ENCODE results near the gene ARHGAP8. TPM values are rescaled to one million over a fixed set of nuclear protein-coding genes. Genes with fewer than 3 reads are reported as not detected.

ARHGAP8 gene
- total and polyA plus RNA-seq, 8 donors: 7.8 to 63.6 (median 11.3) TPM

DNA sequence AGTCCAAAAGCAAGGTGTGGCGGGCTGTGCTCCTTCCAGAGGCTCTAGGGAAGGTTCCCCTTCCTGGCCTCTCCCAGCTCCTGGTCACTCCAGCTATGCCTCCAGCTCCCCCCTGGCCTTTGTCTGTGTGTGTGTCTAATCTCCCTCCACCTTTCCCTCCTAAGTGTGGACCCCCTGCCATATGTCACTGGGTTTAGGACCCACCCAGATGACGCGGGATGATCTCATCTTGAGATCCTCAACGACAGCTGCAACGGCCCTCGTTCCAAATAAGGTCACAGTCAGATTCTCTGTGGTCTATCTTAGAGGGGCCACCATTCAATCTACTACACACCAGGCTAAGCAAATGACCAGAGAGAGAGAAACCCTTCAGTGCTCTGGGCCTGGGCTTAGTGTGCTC, 107.9 kb downstream of the ARHGAP8 start:
- Histone ChIP-seq H3K9me3 (no peaks in the 10 kb centered on the region), H3K27ac (no peak overlapping the region), H3K4me3 (no peak overlapping the region), H3K36me3 (peaks cover 0 to 10% (median 0%) of the 10 kb centered on the region in 4 donors), H3K27me3 (no peaks in the 10 kb centered on the region), H3K4me1 (no peaks in the 10 kb centered on the region)
- 70 to 90% (median 84%) methylated on average over 6 of the region's 6 CpGs for WGBS, 5 donors
- TF ChIP-seq POLR2AphosphoS5 (IDR thresholded peaks at IDR 0.05): no peak
- no peak for TF ChIP-seq EP300 (IDR thresholded peaks at IDR 0.05)
- TF ChIP-seq POLR2A (IDR thresholded peaks at IDR 0.05): no peak
- TF ChIP-seq, protein P1, sequence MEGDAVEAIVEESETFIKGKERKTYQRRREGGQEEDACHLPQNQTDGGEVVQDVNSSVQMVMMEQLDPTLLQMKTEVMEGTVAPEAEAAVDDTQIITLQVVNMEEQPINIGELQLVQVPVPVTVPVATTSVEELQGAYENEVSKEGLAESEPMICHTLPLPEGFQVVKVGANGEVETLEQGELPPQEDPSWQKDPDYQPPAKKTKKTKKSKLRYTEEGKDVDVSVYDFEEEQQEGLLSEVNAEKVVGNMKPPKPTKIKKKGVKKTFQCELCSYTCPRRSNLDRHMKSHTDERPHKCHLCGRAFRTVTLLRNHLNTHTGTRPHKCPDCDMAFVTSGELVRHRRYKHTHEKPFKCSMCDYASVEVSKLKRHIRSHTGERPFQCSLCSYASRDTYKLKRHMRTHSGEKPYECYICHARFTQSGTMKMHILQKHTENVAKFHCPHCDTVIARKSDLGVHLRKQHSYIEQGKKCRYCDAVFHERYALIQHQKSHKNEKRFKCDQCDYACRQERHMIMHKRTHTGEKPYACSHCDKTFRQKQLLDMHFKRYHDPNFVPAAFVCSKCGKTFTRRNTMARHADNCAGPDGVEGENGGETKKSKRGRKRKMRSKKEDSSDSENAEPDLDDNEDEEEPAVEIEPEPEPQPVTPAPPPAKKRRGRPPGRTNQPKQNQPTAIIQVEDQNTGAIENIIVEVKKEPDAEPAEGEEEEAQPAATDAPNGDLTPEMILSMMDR (IDR thresholded peaks at IDR 0.05): no peak
- DNase-seq: no peak
- intact Hi-C loops (cut with DNase I; ENCODE audit: low total_unique reads): no loop called here

DNA sequence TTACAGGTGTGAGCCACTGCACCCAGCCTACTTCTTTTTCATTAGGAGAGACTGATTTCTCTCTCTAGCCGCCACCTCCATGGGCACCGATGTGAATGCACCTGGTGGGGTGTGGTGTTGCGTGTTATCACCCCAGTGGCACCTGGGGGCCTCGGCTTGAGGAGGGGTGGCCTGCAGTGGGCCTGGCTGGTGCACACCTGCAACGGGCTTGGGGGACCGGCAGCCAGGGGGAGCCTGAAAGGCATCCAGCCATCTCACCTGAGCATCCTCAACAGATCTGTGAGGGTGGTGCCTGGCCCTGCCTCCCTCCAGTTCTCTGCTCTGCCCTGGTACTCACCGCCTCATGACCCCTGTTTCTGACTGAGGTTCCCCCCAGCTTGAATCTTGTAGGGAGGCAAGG, 108.9 kb downstream of the ARHGAP8 start:
- intact Hi-C loops (cut with DNase I; ENCODE audit: low total_unique reads): no loop called here
- Histone ChIP-seq H3K36me3 (peaks cover 0 to 10% (median 0%) of the 10 kb centered on the region in 4 donors), H3K4me3 (no peak overlapping the region), H3K9me3 (no peaks in the 10 kb centered on the region), H3K27ac (no peak overlapping the region), H3K27me3 (no peaks in the 10 kb centered on the region), H3K4me1 (no peaks in the 10 kb centered on the region)
- TF ChIP-seq EP300 (IDR thresholded peaks at IDR 0.05) (no peak), POLR2A (IDR thresholded peaks at IDR 0.05) (no peak), POLR2AphosphoS5 (IDR thresholded peaks at IDR 0.05) (no peak)
- TF ChIP-seq, protein P1 (IDR thresholded peaks at IDR 0.05): no peak
- no peak for DNase-seq
- WGBS, 5 donors: 80 to 93% (median 86%) methylated on average over 3 to 7 of the region's 7 CpGs

DNA sequence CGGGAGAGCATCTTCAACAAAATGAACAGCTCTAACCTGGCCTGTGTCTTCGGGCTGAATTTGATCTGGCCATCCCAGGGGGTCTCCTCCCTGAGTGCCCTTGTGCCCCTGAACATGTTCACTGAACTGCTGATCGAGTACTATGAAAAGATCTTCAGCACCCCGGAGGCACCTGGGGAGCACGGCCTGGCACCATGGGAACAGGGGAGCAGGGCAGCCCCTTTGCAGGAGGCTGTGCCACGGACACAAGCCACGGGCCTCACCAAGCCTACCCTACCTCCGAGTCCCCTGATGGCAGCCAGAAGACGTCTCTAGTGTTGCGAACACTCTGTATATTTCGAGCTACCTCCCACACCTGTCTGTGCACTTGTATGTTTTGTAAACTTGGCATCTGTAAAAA, 109.9 kb downstream of the ARHGAP8 start:
- H3K4me3 ChIP-seq: no peak overlapping the region
- H3K27me3 ChIP-seq: no peaks in the 10 kb centered on the region
- no peak for TF ChIP-seq EP300 (IDR thresholded peaks at IDR 0.05)
- no peak for TF ChIP-seq POLR2AphosphoS5 (IDR thresholded peaks at IDR 0.05)
- no peak for TF ChIP-seq POLR2A (IDR thresholded peaks at IDR 0.05)
- TF ChIP-seq, protein P1 (IDR thresholded peaks at IDR 0.05): no peak
- intact Hi-C loops (cut with DNase I; ENCODE audit: low total_unique reads): no loop called here
- DNase-seq: no peak
- H3K27ac ChIP-seq: no peak overlapping the region
- H3K9me3 ChIP-seq: no peaks in the 10 kb centered on the region
- H3K4me1 ChIP-seq: no peaks in the 10 kb centered on the region
- H3K36me3 ChIP-seq: peaks cover 0 to 10% (median 0%) of the 10 kb centered on the region in 4 donors
- WGBS, 5 donors: 82 to 94% (median 90%) methylated on average over 10 to 11 of the region's 11 CpGs

DNA sequence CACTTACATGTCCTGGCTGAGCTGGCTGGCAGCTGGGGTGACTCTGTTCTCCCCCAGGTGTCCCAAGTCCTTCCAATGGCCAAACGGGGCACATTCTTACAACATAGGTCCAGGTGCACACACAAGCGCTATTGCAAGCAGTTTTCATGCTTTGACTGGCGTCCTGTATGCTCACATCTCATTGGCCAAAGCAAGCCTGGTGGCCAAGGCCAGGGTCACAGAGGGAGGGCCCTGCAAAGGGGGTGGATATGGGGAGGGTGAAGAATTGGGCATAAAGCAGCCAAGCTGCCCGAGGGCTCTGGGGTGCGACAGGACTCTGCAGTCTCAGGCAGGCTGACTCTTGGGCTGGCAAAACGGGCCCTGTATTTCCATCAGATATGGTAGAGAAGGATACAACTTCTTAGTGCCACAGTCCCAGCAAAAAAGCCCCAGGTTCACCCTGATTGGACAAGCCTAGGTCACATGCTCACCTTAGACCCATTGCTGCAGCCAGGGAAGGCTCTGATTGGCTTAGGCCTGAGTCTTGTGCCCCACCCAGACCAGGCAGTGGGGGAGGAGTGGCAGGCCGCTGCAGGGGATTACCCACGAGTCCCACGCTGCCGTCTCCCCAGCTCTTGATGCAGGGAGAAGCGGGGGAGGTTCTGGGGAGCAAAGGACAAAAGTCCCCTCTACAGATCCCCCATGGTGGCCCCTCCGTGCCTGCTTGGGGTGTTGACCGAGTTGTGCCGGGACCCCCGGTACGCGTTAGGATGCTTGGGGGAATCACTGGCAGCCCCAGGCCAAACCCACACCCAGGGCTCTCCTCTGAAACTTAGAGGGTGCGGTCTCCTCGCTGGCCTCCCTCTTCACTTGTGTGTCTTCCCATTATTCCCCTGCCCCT, 110.8 kb downstream of the ARHGAP8 start:
- intact Hi-C loops (cut with DNase I; ENCODE audit: low total_unique reads): no loop called here
- Histone ChIP-seq H3K36me3 (peaks cover 0 to 10% (median 0%) of the 10 kb centered on the region in 4 donors), H3K9me3 (no peaks in the 10 kb centered on the region), H3K4me1 (no peaks in the 10 kb centered on the region), H3K27me3 (no peaks in the 10 kb centered on the region), H3K27ac (no peak overlapping the region), H3K4me3 (no peak overlapping the region)
- WGBS, 5 donors: 83 to 94% (median 94%) methylated on average over 16 to 19 of the region's 19 CpGs
- no peak for DNase-seq
- no peak for TF ChIP-seq POLR2A (IDR thresholded peaks at IDR 0.05)
- TF ChIP-seq EP300 (IDR thresholded peaks at IDR 0.05): no peak
- TF ChIP-seq, protein P1 (IDR thresholded peaks at IDR 0.05): no peak
- TF ChIP-seq POLR2AphosphoS5 (IDR thresholded peaks at IDR 0.05): no peak
